Suprapubic skin (tissue), 4 donors: ENCODE data around the gene TTC19. TPM values are rescaled to one million over a fixed set of nuclear protein-coding genes. Genes with fewer than 3 reads are reported as not detected.

Source experiments
- DNase-seq, 2 donors: peaks; one replicate each; pipeline ENCODE4 v3.0.0-alpha.2; 2019; ENCODE audit warnings: low spot score in 2 of 2
- H3K27ac ChIP-seq: fragments of 200-600 bp; sonication (generic); one replicate; pipeline ENCODE4 v1.5.1; 2019
- H3K27me3 ChIP-seq: fragments of 200-600 bp; sonication (generic); one replicate; pipeline ENCODE4 v1.5.1; 2019
- H3K36me3 ChIP-seq: fragments of 200-600 bp; sonication (generic); one replicate; pipeline ENCODE4 v1.5.1; 2019
- H3K4me1 ChIP-seq: fragments of 200-600 bp; sonication (generic); one replicate; pipeline ENCODE4 v1.5.1; 2019
- H3K4me3 ChIP-seq: fragments of 200-600 bp; sonication (generic); one replicate; pipeline ENCODE4 v1.5.1; 2019; ENCODE audit warnings: mild to moderate bottlenecking
- H3K9me3 ChIP-seq: fragments of 200-600 bp; sonication (generic); one replicate; pipeline ENCODE4 v1.5.1; 2019
- CTCF ChIP-seq, 2 donors: fragments of 200-600 bp in 1 of 2; fragments of 450-650 bp in 1 of 2; sonication (generic) in 1 of 2; IDR thresholded peaks; one replicate each; pipeline ENCODE4 v1.5.1; 2016 to 2019; ENCODE audit warnings: antibody characterized with exemption in 2 of 2, mild to moderate bottlenecking in 1 of 2, moderate library complexity in 1 of 2
- EP300 ChIP-seq: sonication (generic); formaldehyde crosslinking; IDR thresholded peaks from one replicate; pipeline ENCODE4 v1.6.1; 2017; ENCODE audit warnings: antibody characterized with exemption
- POLR2A ChIP-seq, 2 donors: fragments of 450-650 bp; IDR thresholded peaks; one replicate each; pipeline ENCODE4 v1.6.1; 2017; ENCODE audit warnings: antibody characterized with exemption in 2 of 2, mild to moderate bottlenecking in 2 of 2, moderate library complexity in 2 of 2
- POLR2AphosphoS5 ChIP-seq, 3 donors: sonication (generic); formaldehyde crosslinking; IDR thresholded peaks; one replicate each; pipeline ENCODE4 v1.6.1; 2017; ENCODE audit warnings: antibody characterized with exemption in 3 of 3
- WGBS: methylation state at CpG from one replicate; pipeline ENCODE4 v1.1.5; 2018; 5-methylcytosine and 5-hydroxymethylcytosine counted together
- total RNA-seq, 4 donors: library from RNA; depleted of rRNA; stranded (reverse); fragments of >200 nt; gene quantifications; one replicate each; pipeline ENCODE4 v1.1.0, GENCODE V29; 2016

The TTC19 gene
- total RNA-seq, 4 donors from 2014 or later: 42.6 to 72.6 (median 48.7) TPM

- no peaks in the 10 kb centered on the region for H3K9me3 ChIP-seq
Observed at GRCh38 chr17:15970500-15970899, 29.1 kb upstream of the TTC19 start.

GRCh38 chr17:15971098-15971678 lies 28.4 kb upstream of the TTC19 start:
- Histone ChIP-seq H3K4me3 (no peak overlapping the region), H3K27ac (no peak overlapping the region), H3K9me3 (no peaks in the 10 kb centered on the region), H3K36me3 (peaks cover 6% of the 10 kb centered on the region), H3K27me3 (no peaks in the 10 kb centered on the region), H3K4me1 (peaks cover 13% of the 10 kb centered on the region)
- WGBS: 77% methylated on average over 5 of the region's 5 CpGs
- DNase-seq: no peak
- TF ChIP-seq CTCF (IDR thresholded peaks at IDR 0.05) (no peak), EP300 (no peak)

More at GRCh38 chr17:15970500-15970899, 29.1 kb upstream of the TTC19 start:
- Histone ChIP-seq H3K36me3 (peaks cover 6% of the 10 kb centered on the region), H3K27me3 (no peaks in the 10 kb centered on the region), H3K4me3 (no peak overlapping the region), H3K27ac (no peak overlapping the region), H3K4me1 (peaks cover 20% of the 10 kb centered on the region)
- 97% methylated on average over 2 of the region's 2 CpGs for WGBS
- DNase-seq: no peak
- no peak for TF ChIP-seq EP300
- no peak for TF ChIP-seq POLR2A (IDR thresholded peaks at IDR 0.05)
- TF ChIP-seq POLR2AphosphoS5 (IDR thresholded peaks at IDR 0.05): no peak
- no peak for TF ChIP-seq CTCF (IDR thresholded peaks at IDR 0.05)

- Histone ChIP-seq H3K4me3 (no peak overlapping the region), H3K4me1 (peaks cover 6% of the 10 kb centered on the region), H3K27me3 (no peaks in the 10 kb centered on the region), H3K36me3 (peaks cover 12% of the 10 kb centered on the region), H3K9me3 (no peaks in the 10 kb centered on the region), H3K27ac (no peak overlapping the region)
- no peak for DNase-seq
- TF ChIP-seq POLR2AphosphoS5 (IDR thresholded peaks at IDR 0.05): no peak
- TF ChIP-seq EP300: no peak
- TF ChIP-seq CTCF (IDR thresholded peaks at IDR 0.05): no peak
- no peak for TF ChIP-seq POLR2A (IDR thresholded peaks at IDR 0.05)
- 89% methylated on average over 4 of the region's 5 CpGs for WGBS
Observed at GRCh38 chr17:15971882-15972281, 27.7 kb upstream of the TTC19 start.

- WGBS: 97% methylated on average over 4 of the region's 4 CpGs
- H3K4me3 ChIP-seq: no peak overlapping the region
- H3K36me3 ChIP-seq: peaks cover 18% of the 10 kb centered on the region
- no peak for DNase-seq
- H3K9me3 ChIP-seq: no peaks in the 10 kb centered on the region
- no peak overlapping the region for H3K27ac ChIP-seq
- TF ChIP-seq CTCF (IDR thresholded peaks at IDR 0.05): no peak
- no peak for TF ChIP-seq EP300
- no peak for TF ChIP-seq POLR2AphosphoS5 (IDR thresholded peaks at IDR 0.05)
- TF ChIP-seq POLR2A (IDR thresholded peaks at IDR 0.05): no peak
- H3K4me1 ChIP-seq: no peaks in the 10 kb centered on the region
- H3K27me3 ChIP-seq: no peaks in the 10 kb centered on the region
Observed at GRCh38 chr17:15972497-15972951, 27.1 kb upstream of the TTC19 start.

GRCh38 chr17:15973016-15973415 lies 26.6 kb upstream of the TTC19 start:
- TF ChIP-seq EP300 (no peak), POLR2AphosphoS5 (IDR thresholded peaks at IDR 0.05) (no peak), POLR2A (IDR thresholded peaks at IDR 0.05) (no peak), CTCF (IDR thresholded peaks at IDR 0.05) (no peak)
- H3K27me3 ChIP-seq: no peaks in the 10 kb centered on the region
- H3K4me3 ChIP-seq: no peak overlapping the region
- no peaks in the 10 kb centered on the region for H3K9me3 ChIP-seq
- no peak for DNase-seq
- H3K27ac ChIP-seq: no peak overlapping the region
- peaks cover 23% of the 10 kb centered on the region for H3K36me3 ChIP-seq
- H3K4me1 ChIP-seq: no peaks in the 10 kb centered on the region
